Measurements from ENCODE around the gene NSG1.

The NSG1 gene

GRCh38 chr4:4386736-4387392, at the start of gene NSG1:
Gene NSG1, plus strand, starts transcription at chr4:4387102. Its CDS starts 528 bp downstream, at chr4:4387630.
- DNase-seq (ENCODE audit: low spot score) = peak; percentile 8

- no peak for DNase-seq (ENCODE audit: low spot score)
These were observed 48.5 kb upstream of the NSG1 start for GRCh38 chr4:4338210-4339001.

- no peak for DNase-seq (ENCODE audit: low spot score)
These were observed 47.3 kb upstream of the NSG1 start for GRCh38 chr4:4339504-4340085.

- DNase-seq (ENCODE audit: low spot score) = no peak
These were observed 44.8 kb upstream of the NSG1 start for GRCh38 chr4:4341861-4342650.

- no peak for DNase-seq (ENCODE audit: low spot score)
These were observed 43.9 kb upstream of the NSG1 start for GRCh38 chr4:4343038-4343437.

- no peak for DNase-seq (ENCODE audit: low spot score)
These were observed 41.9 kb upstream of the NSG1 start for GRCh38 chr4:4344915-4345527.

GRCh38 chr4:4347585-4347984, 39.3 kb upstream of the NSG1 start:
- DNase-seq (ENCODE audit: low spot score) = no peak

- peak; percentile 73 for DNase-seq (ENCODE audit: low spot score)
These were observed 38.3 kb upstream of the NSG1 start for GRCh38 chr4:4348585-4348984.

GRCh38 chr4:4349867-4350266, 37.0 kb upstream of the NSG1 start:
- DNase-seq (ENCODE audit: low spot score) = no peak

GRCh38 chr4:4350909-4351308, 36.0 kb upstream of the NSG1 start:
- DNase-seq (ENCODE audit: low spot score) = no peak

- DNase-seq (ENCODE audit: low spot score) = no peak
These were observed 31.6 kb upstream of the NSG1 start for GRCh38 chr4:4355302-4355701.

GRCh38 chr4:4356106-4357041, 30.5 kb upstream of the NSG1 start:
- no peak for DNase-seq (ENCODE audit: low spot score)

- no peak for DNase-seq (ENCODE audit: low spot score)
These were observed 28.6 kb upstream of the NSG1 start for GRCh38 chr4:4358093-4358854.

- DNase-seq (ENCODE audit: low spot score) = no peak
These were observed 25.0 kb upstream of the NSG1 start for GRCh38 chr4:4361883-4362282.

GRCh38 chr4:4362991-4363697, 23.8 kb upstream of the NSG1 start:
- no peak for DNase-seq (ENCODE audit: low spot score)

GRCh38 chr4:4364061-4364460, 22.8 kb upstream of the NSG1 start:
- DNase-seq (ENCODE audit: low spot score) = no peak

GRCh38 chr4:4364486-4365208, 22.3 kb upstream of the NSG1 start:
- DNase-seq (ENCODE audit: low spot score) = no peak

GRCh38 chr4:4368809-4369580, 17.9 kb upstream of the NSG1 start:
- DNase-seq (ENCODE audit: low spot score) = no peak
